Left lung (tissue), 10 donors: ENCODE results near the gene SHC4. TPM values are rescaled to one million over a fixed set of nuclear protein-coding genes. Genes with fewer than 3 reads are reported as not detected.
A peak's percentile ranks its signal among the peaks of the same experiment; 100 is the strongest.

Experiments
- ATAC-seq: fragments of 200-7000 bp; cut with Tn5 transposase; one replicate; pipeline ENCODE4 v1.9.1; 2020; ENCODE audit warnings: moderate library complexity
- DNase-seq, 4 donors: peaks; one replicate each; pipeline ENCODE4 v3.0.0-alpha.2; 2013 to 2020
- H3K27ac ChIP-seq, 2 donors: fragments of 200-600 bp; sonication (generic) in 1 of 2; one replicate each; pipeline versions ENCODE4 v1.5.0 to v1.8.0; 2020 to 2021
- H3K27me3 ChIP-seq, 2 donors: fragments of 200-600 bp; sonication (generic) in 1 of 2; one replicate each; pipeline versions ENCODE4 v1.5.0 to v1.8.0; 2020 to 2021
- H3K36me3 ChIP-seq, 2 donors: fragments of 200-600 bp; sonication (generic) in 1 of 2; one replicate each; pipeline versions ENCODE4 v1.5.0 to v1.8.0; 2020 to 2021
- H3K4me1 ChIP-seq, 2 donors: fragments of 200-600 bp; one replicate each; pipeline ENCODE4 v1.8.0; 2021
- H3K4me3 ChIP-seq, 2 donors: fragments of 200-600 bp; sonication (generic) in 1 of 2; one replicate each; pipeline versions ENCODE4 v1.5.0 to v1.8.0; 2020 to 2021; ENCODE audit warnings: mild to moderate bottlenecking in 1 of 2
- H3K9me3 ChIP-seq, 2 donors: fragments of 200-600 bp; sonication (generic) in 1 of 2; one replicate each; pipeline versions ENCODE4 v1.5.0 to v1.8.0; 2020 to 2021
- intact Hi-C, 2 donors: fragments of 100-400 bp; cut with DNase I; formaldehyde crosslinking; loops; one replicate each; pipeline versions ENCODE4 v1.11.2 to v1.14.2; 2022
- polyA plus RNA-seq, 6 donors: library from polyadenylated mRNA; unstranded; fragments of 120-200 nt; gene quantifications; one replicate each; pipeline ENCODE4 v1.2.1, GENCODE V29; 2013; ENCODE audit not compliant: insufficient read length in 6 of 6
- total RNA-seq, 2 donors: library from RNA; stranded (reverse); fragmentation: NEBNext Ultra II Directional; extraction: Animal tissue kit (Norgen Biotek cat#: 25700); gene quantifications; one replicate each; pipeline ENCODE4 v1.2.1, GENCODE V29; 2021
- TF ChIP-seq, protein P1 (sequence below), 2 donors: fragments of 200-600 bp; sonication (generic) in 1 of 2; IDR thresholded peaks; one replicate each; pipeline versions ENCODE4 v1.5.0 to v1.8.0; 2021; ENCODE audit warnings: antibody characterized with exemption in 2 of 2
- donor health status: DM: no; HTN: yes; CAD: no.
- donor health status: DM: no; HTN: no; CAD: no.

SHC4 gene
- total and polyA plus RNA-seq, 8 donors, result 0.44 to 1.4 (median 0.98) TPM

DNA sequence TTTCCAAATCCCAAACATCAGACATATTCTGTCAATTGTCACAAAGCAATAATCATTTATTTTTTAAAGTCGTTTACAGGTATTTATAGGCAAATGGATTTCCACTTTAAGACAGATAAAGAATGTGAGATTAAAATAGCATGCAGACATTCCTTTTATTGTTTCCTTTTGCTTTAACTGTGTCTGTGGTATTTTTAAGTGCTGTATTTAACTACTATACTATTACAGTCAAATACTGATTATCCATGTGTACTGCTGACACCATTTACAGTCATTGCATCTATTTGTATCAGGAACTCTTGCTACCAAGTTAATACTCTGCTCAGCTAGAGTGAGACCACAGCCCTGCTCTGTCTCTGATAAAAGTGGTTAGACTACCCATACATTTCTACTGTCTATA is 140.0 kb downstream of the SHC4 start:
- DNase-seq (no peak), ATAC-seq (no peak)
- H3K4me3 ChIP-seq, result no peak overlapping the region
- intact Hi-C loops, result no loop called here
- H3K4me1 ChIP-seq, result no peaks in the 10 kb centered on the region
- H3K36me3 ChIP-seq, result no peaks in the 10 kb centered on the region
- no peak overlapping the region for H3K27ac ChIP-seq
- TF ChIP-seq, protein P1, sequence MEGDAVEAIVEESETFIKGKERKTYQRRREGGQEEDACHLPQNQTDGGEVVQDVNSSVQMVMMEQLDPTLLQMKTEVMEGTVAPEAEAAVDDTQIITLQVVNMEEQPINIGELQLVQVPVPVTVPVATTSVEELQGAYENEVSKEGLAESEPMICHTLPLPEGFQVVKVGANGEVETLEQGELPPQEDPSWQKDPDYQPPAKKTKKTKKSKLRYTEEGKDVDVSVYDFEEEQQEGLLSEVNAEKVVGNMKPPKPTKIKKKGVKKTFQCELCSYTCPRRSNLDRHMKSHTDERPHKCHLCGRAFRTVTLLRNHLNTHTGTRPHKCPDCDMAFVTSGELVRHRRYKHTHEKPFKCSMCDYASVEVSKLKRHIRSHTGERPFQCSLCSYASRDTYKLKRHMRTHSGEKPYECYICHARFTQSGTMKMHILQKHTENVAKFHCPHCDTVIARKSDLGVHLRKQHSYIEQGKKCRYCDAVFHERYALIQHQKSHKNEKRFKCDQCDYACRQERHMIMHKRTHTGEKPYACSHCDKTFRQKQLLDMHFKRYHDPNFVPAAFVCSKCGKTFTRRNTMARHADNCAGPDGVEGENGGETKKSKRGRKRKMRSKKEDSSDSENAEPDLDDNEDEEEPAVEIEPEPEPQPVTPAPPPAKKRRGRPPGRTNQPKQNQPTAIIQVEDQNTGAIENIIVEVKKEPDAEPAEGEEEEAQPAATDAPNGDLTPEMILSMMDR (IDR thresholded peaks at IDR 0.05), result no peak
- H3K27me3 ChIP-seq, result no peaks in the 10 kb centered on the region
- peaks cover 0 to 7% of the 10 kb centered on the region in 2 donors for H3K9me3 ChIP-seq

DNA sequence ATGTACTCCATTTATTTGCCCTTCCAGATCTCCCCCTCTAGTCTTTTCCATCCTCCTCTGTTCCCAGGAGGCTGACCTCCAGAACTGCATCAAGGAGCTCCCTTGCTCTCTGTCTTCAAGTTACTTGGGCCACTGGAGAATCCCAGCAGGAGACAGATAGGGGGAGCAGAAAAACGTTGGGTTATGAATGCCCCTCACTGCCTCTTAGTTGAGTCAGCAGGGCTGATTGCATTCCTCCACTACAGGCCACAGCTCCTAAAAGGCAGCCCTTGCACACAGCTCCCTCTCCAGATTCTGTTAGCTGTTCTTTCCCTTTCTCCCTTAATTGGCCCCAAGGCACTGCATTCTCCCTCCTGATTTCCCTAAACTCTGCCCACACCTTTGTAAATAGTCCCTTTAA is 140.5 kb downstream of the SHC4 start:
- Histone ChIP-seq H3K36me3 (no peaks in the 10 kb centered on the region), H3K9me3 (peaks cover 0 to 7% of the 10 kb centered on the region in 2 donors), H3K27ac (no peak overlapping the region), H3K4me1 (no peaks in the 10 kb centered on the region), H3K4me3 (no peak overlapping the region), H3K27me3 (no peaks in the 10 kb centered on the region)
- TF ChIP-seq, protein P1 (IDR thresholded peaks at IDR 0.05), result no peak
- DNase-seq (no peak), ATAC-seq (no peak)
- intact Hi-C loops, result no loop called here

DNA sequence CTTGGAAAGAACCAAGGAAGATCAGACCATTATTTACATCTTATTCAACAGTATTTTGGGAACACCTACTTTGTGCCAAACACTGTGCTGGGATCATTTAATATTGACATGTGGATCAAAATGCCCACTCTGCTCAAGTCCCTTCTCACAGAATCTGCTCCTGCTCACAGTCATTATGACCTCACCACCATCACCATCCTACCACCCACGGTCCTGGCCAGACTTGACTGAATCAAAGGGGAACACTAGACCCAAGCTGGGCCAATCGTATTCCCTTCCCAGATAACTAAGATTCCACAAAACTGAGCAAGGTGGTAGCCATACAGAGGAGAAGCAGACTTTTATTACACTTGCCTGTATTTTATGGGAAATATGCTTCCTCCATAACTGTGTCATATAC is 149.4 kb downstream of the SHC4 start:
- no peaks in the 10 kb centered on the region for H3K9me3 ChIP-seq
- intact Hi-C loops, result no loop called here
- H3K36me3 ChIP-seq, result no peaks in the 10 kb centered on the region
- H3K4me3 ChIP-seq, result no peak overlapping the region
- H3K27ac ChIP-seq, result no peak overlapping the region
- ATAC-seq, result no peak
- H3K27me3 ChIP-seq, result no peaks in the 10 kb centered on the region
- no peak for DNase-seq
- TF ChIP-seq, protein P1 (IDR thresholded peaks at IDR 0.05), result no peak
- H3K4me1 ChIP-seq, result peaks cover 0 to 18% of the 10 kb centered on the region in 2 donors

DNA sequence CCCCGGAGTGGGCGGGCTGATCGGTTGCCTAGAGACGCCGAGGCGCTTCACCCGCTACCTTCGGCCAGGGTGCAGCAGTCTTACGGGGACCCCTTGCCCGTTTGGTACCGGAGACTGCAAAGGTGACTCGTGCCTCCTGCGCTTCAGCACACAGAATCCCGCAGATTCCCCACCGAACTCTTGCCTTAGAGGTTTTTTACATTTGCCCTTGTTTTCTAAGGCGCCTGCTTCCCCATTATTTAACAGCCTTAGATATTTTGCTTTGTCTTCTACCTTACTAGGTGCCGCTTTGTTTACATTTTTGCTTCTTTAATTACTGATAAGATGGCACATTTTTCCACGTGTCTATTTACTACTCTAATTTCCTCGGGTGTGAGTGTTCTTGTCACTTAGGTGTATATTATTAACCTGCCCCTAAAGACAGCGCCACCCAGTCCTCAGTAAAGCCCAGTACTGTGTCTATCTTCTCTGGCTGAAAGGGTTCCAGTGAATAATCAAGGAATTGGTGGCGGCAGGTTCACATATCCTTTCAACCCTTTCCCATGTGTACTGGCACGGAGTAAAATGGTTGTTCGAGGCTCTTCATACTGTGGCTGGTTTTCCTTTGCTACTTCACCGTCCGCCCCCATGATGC is 152.3 kb downstream of the SHC4 start:
- Histone ChIP-seq H3K4me1 (peaks cover 0 to 18% of the 10 kb centered on the region in 2 donors), H3K27me3 (no peaks in the 10 kb centered on the region), H3K4me3 (peak overlapping the region; percentile 58 to 77), H3K36me3 (no peaks in the 10 kb centered on the region), H3K9me3 (no peaks in the 10 kb centered on the region), H3K27ac (no peak overlapping the region)
- intact Hi-C loops, result no loop called here
- DNase-seq, result no peak
- ATAC-seq, result peak; percentile 19
- TF ChIP-seq, protein P1 (IDR thresholded peaks at IDR 0.05), result no peak

DNA sequence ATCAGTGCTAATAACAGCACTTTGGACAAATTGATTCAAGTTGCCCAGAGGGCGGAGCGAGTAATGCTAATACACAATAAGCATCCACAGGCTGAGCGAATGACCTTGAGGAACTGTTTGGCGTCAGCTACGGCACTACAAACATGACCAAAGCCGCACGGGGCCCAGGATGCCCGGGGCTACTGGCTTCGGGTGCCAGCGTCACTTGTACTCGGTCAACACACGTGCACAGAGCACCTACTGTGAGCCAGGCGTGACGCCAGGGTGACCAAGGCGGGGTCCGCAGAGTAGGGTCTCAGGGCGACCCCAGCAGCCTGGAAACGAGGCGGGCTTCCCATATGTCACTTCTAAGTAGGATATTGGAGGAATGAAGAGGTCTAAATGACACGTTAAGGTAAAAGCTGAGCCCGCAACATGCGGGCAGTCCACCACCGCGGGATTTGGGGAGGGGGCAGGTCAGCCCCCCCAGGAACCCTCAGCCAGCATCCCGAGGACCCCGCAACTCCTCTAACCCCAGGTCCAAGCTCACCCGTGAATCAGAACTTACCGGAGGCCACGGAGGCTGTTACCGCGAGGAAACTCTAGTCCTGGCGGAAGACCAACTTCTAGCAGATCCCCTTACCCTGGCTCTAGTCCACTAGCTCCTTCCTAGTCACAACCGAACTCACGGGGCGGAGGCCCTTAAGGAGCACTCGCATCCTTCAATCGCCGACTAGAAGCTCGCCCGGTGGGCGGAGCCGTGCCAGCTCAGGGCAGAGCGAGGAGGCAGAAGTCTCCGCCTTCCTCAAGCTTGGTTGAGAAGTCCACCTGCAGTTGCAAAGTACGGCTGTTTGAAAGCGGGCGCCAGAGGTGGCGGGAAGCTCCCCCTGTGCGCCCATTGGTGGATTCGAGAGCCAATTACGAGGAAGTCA is 153.1 kb downstream of the SHC4 start, which contains the start of gene CEP152:
Gene CEP152 (minus strand): TSS at position 656 of the 911 bp plus-strand sequence. CDS start 5,420 bp downstream, outside the sequence.
- DNase-seq (peak; percentile 94 to 99 (median 99)), ATAC-seq (peak; percentile 99)
- Histone ChIP-seq H3K4me1 (peaks cover 0 to 18% of the 10 kb centered on the region in 2 donors), H3K9me3 (no peaks in the 10 kb centered on the region), H3K27me3 (no peaks in the 10 kb centered on the region), H3K27ac (peak within 1 kb of the TSS; percentile 33 to 59), H3K4me3 (peak within 1 kb of the TSS; percentile 58 to 77), H3K36me3 (no peaks in the 10 kb centered on the region)
- TF ChIP-seq, protein P1 (IDR thresholded peaks at IDR 0.05), result no peak
- intact Hi-C loops, result no loop called here
